HepG2 (cell line): Measurements from ENCODE around the gene THOP1. TPM values are rescaled to one million over a fixed set of nuclear protein-coding genes. Genes with fewer than 3 reads are reported as not detected.

Experiments
- BRCA1 ChIP-seq: sonication (generic); formaldehyde crosslinking; IDR thresholded peaks from 2 replicates; pipeline ENCODE4 v1.4.0; 2020; ENCODE audit warnings: missing genetic modification reagents
- IKZF4 ChIP-seq: sonication (generic); formaldehyde crosslinking; IDR thresholded peaks from 2 replicates; pipeline ENCODE4 v1.5.1; 2020; ENCODE audit warnings: borderline replicate concordance, mild to moderate bottlenecking, low read depth, missing genetic modification reagents; ENCODE audit errors: not compliant biosample characterization
- NPAS2 ChIP-seq: sonication (generic); formaldehyde crosslinking; IDR thresholded peaks from 2 replicates; pipeline ENCODE4 v1.8.0; 2022; ENCODE audit warnings: mild to moderate bottlenecking, missing genetic modification reagents, borderline replicate concordance
- ZMYM3 ChIP-seq: sonication (generic); formaldehyde crosslinking; IDR thresholded peaks from 2 replicates; pipeline ENCODE4 v1.5.1; 2020; ENCODE audit warnings: mild to moderate bottlenecking, missing genetic modification reagents
- ZNF678 ChIP-seq: sonication (generic); formaldehyde crosslinking; IDR thresholded peaks from 2 replicates; pipeline ENCODE4 v1.4.0; 2020; ENCODE audit warnings: mild to moderate bottlenecking, missing genetic modification reagents
- polyA plus RNA-seq, 8 experiments: library from polyadenylated mRNA; depleted of rRNA in 3 of 8; stranded (reverse) in 7 of 8; unstranded in 1 of 8; fragments of >200 nt; fragmentation: Illumina TruSeq in 4 of 8; extraction: Trizol in 4 of 8; gene quantifications; 2 replicates each; pipeline versions ENCODE4 v1.2.1 to v1.2.3, GENCODE V29; 2011 to 2016; ENCODE audit warnings: low read depth in 4 of 8, missing spikeins in 1 of 8, mixed read lengths in 1 of 8; ENCODE audit not compliant: insufficient read depth in 1 of 8
- total RNA-seq, 5 experiments: library from RNA; depleted of rRNA; stranded (reverse); fragments of >200 nt; fragmentation: Illumina TruSeq; extraction: Trizol; gene quantifications; 2 replicates each; pipeline ENCODE4 v1.2.3, GENCODE V29; 2016; ENCODE audit warnings: low read depth in 1 of 5
- TF ChIP-seq, protein P1 (sequence below): sonication (generic); formaldehyde crosslinking; IDR thresholded peaks from 2 replicates; pipeline ENCODE4 v1.4.0; 2020; ENCODE audit warnings: mild to moderate bottlenecking, missing genetic modification reagents
- TF ChIP-seq, protein P2 (sequence below): sonication (generic); formaldehyde crosslinking; IDR thresholded peaks from 2 replicates; pipeline ENCODE4 v1.8.1; 2023; ENCODE audit warnings: mild to moderate bottlenecking, missing genetic modification reagents, borderline replicate concordance
- TF ChIP-seq, protein P3 (sequence below): sonication (generic); formaldehyde crosslinking; IDR thresholded peaks from 2 replicates; pipeline ENCODE4 v1.8.0; 2022; ENCODE audit warnings: mild to moderate bottlenecking, missing genetic modification reagents, borderline replicate concordance
- TF ChIP-seq, protein P4 (sequence below): sonication (generic); formaldehyde crosslinking; IDR thresholded peaks from 2 replicates; pipeline ENCODE4 v1.5.0; 2020; ENCODE audit warnings: mild to moderate bottlenecking, missing genetic modification reagents
- TF ChIP-seq, protein P5 (sequence below): sonication (generic); formaldehyde crosslinking; conservative IDR thresholded peaks from 2 replicates; pipeline ENCODE4 v1.4.0; 2020; ENCODE audit warnings: missing genetic modification reagents
- TF ChIP-seq, protein P6 (sequence below): sonication (generic); formaldehyde crosslinking; IDR thresholded peaks from 2 replicates; pipeline ENCODE4 v1.8.1; 2023; ENCODE audit warnings: missing genetic modification reagents, mild to moderate bottlenecking, borderline replicate concordance
- TF ChIP-seq, protein P7 (sequence below): sonication (generic); formaldehyde crosslinking; IDR thresholded peaks from 2 replicates; pipeline ENCODE4 v1.4.0; 2020; ENCODE audit warnings: missing genetic modification reagents, low read depth, mild to moderate bottlenecking, borderline replicate concordance

THOP1 gene
- total and polyA plus RNA-seq, 2 of the 13 experiments (the other 11 are each of a cell fraction or from before 2014, with no cell fraction given): 74.4 to 116 TPM

DNA sequence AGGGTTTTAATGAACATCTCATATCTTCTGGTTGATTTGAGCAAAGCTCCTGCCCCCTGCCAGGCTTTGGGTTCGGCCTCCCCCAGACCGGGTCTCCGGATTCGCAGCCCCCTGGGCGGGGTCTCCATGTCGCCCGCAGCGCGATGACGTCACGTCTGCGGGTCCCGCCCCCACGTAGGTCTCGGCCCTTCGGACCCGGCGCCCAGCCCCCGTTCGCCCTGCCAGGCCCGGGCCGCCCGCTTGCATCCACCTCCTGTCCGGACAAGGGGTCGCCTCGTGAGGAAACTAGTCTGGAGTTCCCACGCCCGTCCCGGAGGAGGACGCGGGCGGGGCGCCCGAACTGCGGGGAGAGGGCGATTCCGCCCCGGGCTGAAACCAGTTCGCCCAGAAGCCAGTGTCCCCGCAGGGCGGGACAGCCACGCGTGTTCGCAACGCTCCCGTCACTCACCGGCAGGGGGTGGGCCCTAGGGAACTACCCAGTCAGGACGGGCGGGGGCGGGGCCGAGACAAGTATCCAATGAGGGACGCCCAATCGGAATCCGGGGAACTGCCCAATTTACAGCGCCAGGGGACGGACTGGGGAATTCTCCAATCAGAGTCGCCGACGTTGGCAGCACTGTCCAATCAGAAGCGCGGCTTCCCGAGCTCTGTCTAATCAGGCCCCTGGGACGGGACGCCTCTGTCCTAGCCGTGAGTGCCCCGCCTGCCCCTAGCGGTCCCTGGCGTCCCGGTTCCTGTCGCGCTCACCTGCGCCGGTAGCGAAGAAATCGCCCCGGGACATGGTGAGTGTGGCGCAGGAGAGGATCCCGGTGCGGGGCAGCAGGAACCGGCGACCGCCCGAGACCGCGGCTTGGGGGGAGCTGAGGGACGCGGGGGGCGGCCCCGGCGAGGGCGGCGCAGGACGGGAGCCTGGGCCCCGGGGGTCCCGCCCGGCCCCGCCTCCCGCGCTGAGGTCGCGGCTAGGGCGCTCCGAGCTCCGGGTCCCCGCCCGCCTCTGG lies 55.8 kb downstream of the THOP1 start, which contains the start of gene ZNF555 (continued):
- TF ChIP-seq, protein P1, sequence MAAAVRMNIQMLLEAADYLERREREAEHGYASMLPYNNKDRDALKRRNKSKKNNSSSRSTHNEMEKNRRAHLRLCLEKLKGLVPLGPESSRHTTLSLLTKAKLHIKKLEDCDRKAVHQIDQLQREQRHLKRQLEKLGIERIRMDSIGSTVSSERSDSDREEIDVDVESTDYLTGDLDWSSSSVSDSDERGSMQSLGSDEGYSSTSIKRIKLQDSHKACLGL (CRISPR knock-in tag): peak; percentile 85
- TF ChIP-seq, protein P2, sequence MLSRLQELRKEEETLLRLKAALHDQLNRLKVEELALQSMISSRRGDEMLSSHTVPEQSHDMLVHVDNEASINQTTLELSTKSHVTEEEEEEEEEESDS (CRISPR knock-in tag): peak; percentile 29; the same call in 1 of the 2 replicates
- TF ChIP-seq, protein P3, sequence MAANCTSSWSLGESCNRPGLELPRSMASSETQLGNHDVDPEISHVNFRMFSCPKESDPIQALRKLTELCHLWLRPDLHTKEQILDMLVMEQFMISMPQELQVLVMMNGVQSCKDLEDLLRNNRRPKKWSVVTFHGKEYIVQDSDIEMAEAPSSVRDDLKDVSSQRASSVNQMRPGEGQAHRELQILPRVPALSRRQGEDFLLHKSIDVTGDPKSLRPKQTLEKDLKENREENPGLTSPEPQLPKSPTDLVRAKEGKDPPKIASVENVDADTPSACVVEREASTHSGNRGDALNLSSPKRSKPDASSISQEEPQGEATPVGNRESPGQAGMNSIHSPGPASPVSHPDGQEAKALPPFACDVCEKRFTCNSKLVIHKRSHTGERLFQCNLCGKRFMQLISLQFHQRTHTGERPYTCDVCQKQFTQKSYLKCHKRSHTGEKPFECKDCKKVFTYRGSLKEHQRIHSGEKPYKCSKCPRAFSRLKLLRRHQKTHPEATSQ (CRISPR knock-in tag): peak; percentile 19; the same call in 1 of the 2 replicates
- TF ChIP-seq, protein P4, sequence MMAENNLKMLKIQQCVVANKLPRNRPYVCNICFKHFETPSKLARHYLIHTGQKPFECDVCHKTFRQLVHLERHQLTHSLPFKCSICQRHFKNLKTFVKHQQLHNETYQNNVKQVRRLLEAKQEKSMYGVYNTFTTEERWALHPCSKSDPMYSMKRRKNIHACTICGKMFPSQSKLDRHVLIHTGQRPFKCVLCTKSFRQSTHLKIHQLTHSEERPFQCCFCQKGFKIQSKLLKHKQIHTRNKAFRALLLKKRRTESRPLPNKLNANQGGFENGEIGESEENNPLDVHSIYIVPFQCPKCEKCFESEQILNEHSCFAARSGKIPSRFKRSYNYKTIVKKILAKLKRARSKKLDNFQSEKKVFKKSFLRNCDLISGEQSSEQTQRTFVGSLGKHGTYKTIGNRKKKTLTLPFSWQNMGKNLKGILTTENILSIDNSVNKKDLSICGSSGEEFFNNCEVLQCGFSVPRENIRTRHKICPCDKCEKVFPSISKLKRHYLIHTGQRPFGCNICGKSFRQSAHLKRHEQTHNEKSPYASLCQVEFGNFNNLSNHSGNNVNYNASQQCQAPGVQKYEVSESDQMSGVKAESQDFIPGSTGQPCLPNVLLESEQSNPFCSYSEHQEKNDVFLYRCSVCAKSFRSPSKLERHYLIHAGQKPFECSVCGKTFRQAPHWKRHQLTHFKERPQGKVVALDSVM: 0 out of 2 replicates have a peak, but pooled peaks have one; percentile 29
- TF ChIP-seq ZNF678 (CRISPR knock-in tag) (no peak), BRCA1 (CRISPR knock-in tag) (peak; percentile 71; the same call in 1 of the 2 replicates), IKZF4 (CRISPR knock-in tag) (no peak), ZMYM3 (CRISPR knock-in tag) (peak; percentile 64; the same call in 1 of the 2 replicates), NPAS2 (CRISPR knock-in tag) (no peak)
- TF ChIP-seq, protein P5, sequence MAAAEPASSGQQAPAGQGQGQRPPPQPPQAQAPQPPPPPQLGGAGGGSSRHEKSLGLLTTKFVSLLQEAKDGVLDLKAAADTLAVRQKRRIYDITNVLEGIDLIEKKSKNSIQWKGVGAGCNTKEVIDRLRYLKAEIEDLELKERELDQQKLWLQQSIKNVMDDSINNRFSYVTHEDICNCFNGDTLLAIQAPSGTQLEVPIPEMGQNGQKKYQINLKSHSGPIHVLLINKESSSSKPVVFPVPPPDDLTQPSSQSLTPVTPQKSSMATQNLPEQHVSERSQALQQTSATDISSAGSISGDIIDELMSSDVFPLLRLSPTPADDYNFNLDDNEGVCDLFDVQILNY (CRISPR knock-in tag): no peak; the same call in 1 of the 2 replicates
- TF ChIP-seq, protein P6, sequence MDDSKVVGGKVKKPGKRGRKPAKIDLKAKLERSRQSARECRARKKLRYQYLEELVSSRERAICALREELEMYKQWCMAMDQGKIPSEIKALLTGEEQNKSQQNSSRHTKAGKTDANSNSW (CRISPR knock-in tag): no peak
- TF ChIP-seq, protein P7, sequence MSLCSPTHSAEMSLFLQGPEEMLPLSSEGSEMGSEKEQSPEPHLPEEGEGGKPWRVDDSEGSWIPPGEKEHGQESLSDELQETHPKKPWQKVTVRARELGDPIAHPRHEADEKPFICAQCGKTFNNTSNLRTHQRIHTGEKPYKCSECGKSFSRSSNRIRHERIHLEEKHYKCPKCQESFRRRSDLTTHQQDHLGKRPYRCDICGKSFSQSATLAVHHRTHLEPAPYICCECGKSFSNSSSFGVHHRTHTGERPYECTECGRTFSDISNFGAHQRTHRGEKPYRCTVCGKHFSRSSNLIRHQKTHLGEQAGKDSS: peak; percentile 85
